ENCODE data around the gene CACNA1D.

- TF ChIP-seq HDGF (IDR thresholded peaks at IDR 0.05; ENCODE audit: borderline replicate concordance) (no peak), FOXM1 (IDR thresholded peaks at IDR 0.05; ENCODE audit: borderline replicate concordance) (no peak), SP1 (IDR thresholded peaks at IDR 0.05) (no peak), NFRKB (IDR thresholded peaks at IDR 0.05) (no peak), ELF4 (IDR thresholded peaks at IDR 0.05) (no peak), L3MBTL2 (conservative IDR thresholded peaks at IDR 0.05) (no peak), FOXK2 (IDR thresholded peaks at IDR 0.05) (no peak)
Observed at GRCh38 chr3:53834429-53835095, 340.2 kb downstream of the CACNA1D start.

All from HEK293T (cell line).